Mucosa of descending colon (tissue), 3 donors: ENCODE results near the gene GSTK1. TPM values are rescaled to one million over a fixed set of nuclear protein-coding genes. Genes with fewer than 3 reads are reported as not detected.

Experiments used
- ATAC-seq: fragments of 200-7000 bp; cut with Tn5 transposase; one replicate; pipeline ENCODE4 v1.9.1; 2020; ENCODE audit warnings: mild to moderate bottlenecking, moderate library complexity
- DNase-seq, 3 donors: peaks; one replicate each; pipeline ENCODE4 v3.0.0-alpha.2; 2020
- H3K36me3 ChIP-seq: fragments of 200-600 bp; one replicate; pipeline ENCODE4 v1.8.0; 2021; ENCODE audit warnings: low read depth, mild to moderate bottlenecking
- H3K4me1 ChIP-seq: fragments of 200-600 bp; one replicate; pipeline ENCODE4 v1.8.0; 2021; ENCODE audit warnings: low read depth, mild to moderate bottlenecking
- H3K4me3 ChIP-seq: fragments of 200-600 bp; one replicate; pipeline ENCODE4 v1.8.0; 2021; ENCODE audit warnings: mild to moderate bottlenecking
- H3K9me3 ChIP-seq: fragments of 200-600 bp; one replicate; pipeline ENCODE4 v1.8.0; 2021; ENCODE audit warnings: mild to moderate bottlenecking
- intact Hi-C, 2 donors: fragments of 100-400 bp; cut with DNase I in 1 of 2; cut with micrococcal nuclease in 1 of 2; formaldehyde crosslinking; loops; one replicate each; pipeline versions ENCODE4 v1.11.0 to v1.11.1; 2022; cut with DNase I, micrococcal nuclease
- total RNA-seq, 3 donors: library from RNA; stranded (reverse); fragmentation: NEBNext Ultra II Directional in 2 of 3; extraction: Animal tissue kit (Norgen Biotek cat#: 25700) in 2 of 3; gene quantifications; one replicate each; pipeline versions ENCODE4 v1.2.1 to v1.2.4, GENCODE V29; 2021 to 2023
- TF ChIP-seq, protein P1 (sequence below): fragments of 200-600 bp; IDR thresholded peaks from one replicate; pipeline ENCODE4 v1.8.0; 2022; ENCODE audit warnings: antibody characterized with exemption, mild to moderate bottlenecking
- donor health status: DM: no; HTN: no; CAD: no; lungs with moderate emphysema.
- donor health status: DM: no; HTN: no; CAD: no.
- donor health status: DM: no; HTN: yes; CAD: no.

The GSTK1 gene
- total RNA-seq, 3 donors from 2014 or later = 193 to 363 (median 355) TPM

- H3K4me1 ChIP-seq = peaks cover 19% of the 10 kb centered on the region
- TF ChIP-seq, protein P1, sequence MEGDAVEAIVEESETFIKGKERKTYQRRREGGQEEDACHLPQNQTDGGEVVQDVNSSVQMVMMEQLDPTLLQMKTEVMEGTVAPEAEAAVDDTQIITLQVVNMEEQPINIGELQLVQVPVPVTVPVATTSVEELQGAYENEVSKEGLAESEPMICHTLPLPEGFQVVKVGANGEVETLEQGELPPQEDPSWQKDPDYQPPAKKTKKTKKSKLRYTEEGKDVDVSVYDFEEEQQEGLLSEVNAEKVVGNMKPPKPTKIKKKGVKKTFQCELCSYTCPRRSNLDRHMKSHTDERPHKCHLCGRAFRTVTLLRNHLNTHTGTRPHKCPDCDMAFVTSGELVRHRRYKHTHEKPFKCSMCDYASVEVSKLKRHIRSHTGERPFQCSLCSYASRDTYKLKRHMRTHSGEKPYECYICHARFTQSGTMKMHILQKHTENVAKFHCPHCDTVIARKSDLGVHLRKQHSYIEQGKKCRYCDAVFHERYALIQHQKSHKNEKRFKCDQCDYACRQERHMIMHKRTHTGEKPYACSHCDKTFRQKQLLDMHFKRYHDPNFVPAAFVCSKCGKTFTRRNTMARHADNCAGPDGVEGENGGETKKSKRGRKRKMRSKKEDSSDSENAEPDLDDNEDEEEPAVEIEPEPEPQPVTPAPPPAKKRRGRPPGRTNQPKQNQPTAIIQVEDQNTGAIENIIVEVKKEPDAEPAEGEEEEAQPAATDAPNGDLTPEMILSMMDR = peak; percentile 71
- peaks cover 15% of the 10 kb centered on the region for H3K9me3 ChIP-seq
- peaks cover 3% of the 10 kb centered on the region for H3K36me3 ChIP-seq
- peak in 2 of 3 donors; percentile 58 to 85 for DNase-seq
- intact Hi-C loops = loop anchor here (2.0 to 10.0 kb wide), 4 partner anchors 54 to 177 kb away; no protein-coding TSS in a partner anchor
- peak; percentile 64 for ATAC-seq
- no peak overlapping the region for H3K4me3 ChIP-seq
Measured at GRCh38 chr7:143240291-143241168, 22.7 kb upstream of the GSTK1 start.

DNA sequence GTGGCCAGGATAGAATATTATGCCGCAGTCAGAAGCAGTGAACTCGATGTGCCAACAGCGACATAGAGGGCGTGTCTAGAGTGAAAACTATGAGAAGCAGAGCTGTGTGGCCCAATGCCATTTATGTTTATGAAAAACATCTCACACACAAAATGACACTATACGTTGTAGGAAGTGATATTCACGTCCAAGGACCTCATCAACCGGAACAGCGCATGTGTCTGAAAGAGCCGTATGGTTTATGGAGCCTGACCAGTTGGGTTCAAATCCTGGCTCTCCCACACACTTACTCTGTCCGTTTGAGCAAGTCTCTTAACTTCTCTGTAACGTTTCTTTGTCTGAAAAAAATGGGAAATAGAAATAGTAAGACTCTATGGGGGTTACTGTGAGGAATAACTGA lies 20.9 kb upstream of the GSTK1 start:
- Histone ChIP-seq H3K4me1 (peaks cover 21% of the 10 kb centered on the region), H3K9me3 (no peaks in the 10 kb centered on the region), H3K36me3 (peaks cover 3% of the 10 kb centered on the region), H3K4me3 (no peak overlapping the region)
- DNase-seq (no peak), ATAC-seq (no peak)
- TF ChIP-seq, protein P1 = no peak
- intact Hi-C loops = loop anchor here (5.0 to 10.0 kb wide), 3 partner anchors 52 to 175 kb away; no protein-coding TSS in a partner anchor

GRCh38 chr7:143243111-143243510 lies 20.1 kb upstream of the GSTK1 start:
- TF ChIP-seq, protein P1 = no peak
- intact Hi-C loops = loop anchor here (5.0 to 10.0 kb wide), 3 partner anchors 52 to 174 kb away; no protein-coding TSS in a partner anchor
- Histone ChIP-seq H3K4me3 (no peak overlapping the region), H3K36me3 (peaks cover 3% of the 10 kb centered on the region), H3K9me3 (no peaks in the 10 kb centered on the region), H3K4me1 (peaks cover 21% of the 10 kb centered on the region)
- ATAC-seq (peak; percentile 63), DNase-seq (peak in 1 of 3 donors; percentile 23)

DNA sequence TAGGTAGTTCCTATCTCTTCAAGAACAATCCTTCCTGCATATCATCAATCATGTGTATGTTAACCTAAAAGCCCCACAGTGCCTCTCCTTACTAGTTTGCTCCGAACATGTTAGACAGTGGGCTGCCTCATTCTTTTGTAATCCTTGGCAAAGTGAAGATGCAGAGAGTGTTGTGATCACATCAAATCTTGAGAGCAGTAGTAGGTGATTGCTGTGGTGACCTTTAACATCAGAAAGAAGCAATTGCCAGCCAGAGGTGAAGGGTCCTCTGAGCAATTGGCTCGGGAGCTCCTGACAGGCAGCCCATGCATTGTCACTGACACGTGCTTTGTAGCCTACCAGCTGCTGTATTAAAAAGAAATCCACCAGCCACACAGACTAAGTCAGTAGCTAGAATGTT lies 19.6 kb upstream of the GSTK1 start:
- Histone ChIP-seq H3K4me3 (no peak overlapping the region), H3K9me3 (no peaks in the 10 kb centered on the region), H3K4me1 (peaks cover 21% of the 10 kb centered on the region), H3K36me3 (peaks cover 3% of the 10 kb centered on the region)
- DNase-seq = no peak
- intact Hi-C loops = loop anchor here (5.0 to 10.0 kb wide), 3 partner anchors 51 to 174 kb away; no protein-coding TSS in a partner anchor
- peak; percentile 11 for ATAC-seq
- TF ChIP-seq, protein P1 = no peak

GRCh38 chr7:143244321-143244720 lies 18.9 kb upstream of the GSTK1 start:
- DNase-seq (peak in 1 of 3 donors; percentile 27), ATAC-seq (peak; percentile 57)
- no peaks in the 10 kb centered on the region for H3K9me3 ChIP-seq
- no peak overlapping the region for H3K4me3 ChIP-seq
- peaks cover 21% of the 10 kb centered on the region for H3K4me1 ChIP-seq
- intact Hi-C loops = loop anchor here (5.0 to 10.0 kb wide), 3 partner anchors 50 to 173 kb away; no protein-coding TSS in a partner anchor
- TF ChIP-seq, protein P1 = no peak
- H3K36me3 ChIP-seq = peaks cover 3% of the 10 kb centered on the region
